Neuronal stem cell (in vitro differentiated cells): Measurements from ENCODE around the gene KIF1A.
A peak's percentile ranks its signal among the peaks of the same experiment; 100 is the strongest.

Source experiments
- DNase-seq: peaks from one replicate; pipeline ENCODE4 v3.0.0-alpha.2; 2013; ENCODE audit warnings: low spot score
- H2AFZ ChIP-seq: one replicate; pipeline ENCODE4 v1.6.1; 2013; ENCODE audit warnings: mild to moderate bottlenecking, low read length, inconsistent platforms
- H2AK5ac ChIP-seq: 2 replicates; pipeline ENCODE4 v1.6.1; 2013; ENCODE audit warnings: low read depth, mild to moderate bottlenecking, inconsistent platforms, low read length, moderate library complexity, mixed read lengths
- H2BK120ac ChIP-seq: 2 replicates; pipeline ENCODE4 v1.6.1; 2013; ENCODE audit warnings: low read depth, mild to moderate bottlenecking, inconsistent platforms, low read length, moderate library complexity, mixed read lengths
- H2BK12ac ChIP-seq: one replicate; pipeline ENCODE4 v1.6.1; 2013; ENCODE audit warnings: low read length, inconsistent platforms
- H2BK15ac ChIP-seq: 2 replicates; pipeline ENCODE4 v1.6.1; 2013; ENCODE audit warnings: mild to moderate bottlenecking, low read length, inconsistent platforms, mixed read lengths
- H2BK5ac ChIP-seq: one replicate; pipeline ENCODE4 v1.6.1; 2013; ENCODE audit warnings: inconsistent platforms, mild to moderate bottlenecking, low read length, moderate library complexity
- H3K14ac ChIP-seq: one replicate; pipeline ENCODE4 v1.6.1; 2013; ENCODE audit warnings: low read length, inconsistent platforms
- H3K18ac ChIP-seq: 2 replicates; pipeline ENCODE4 v1.6.1; 2013; ENCODE audit warnings: low read length, inconsistent platforms
- H3K23ac ChIP-seq: 2 replicates; pipeline ENCODE4 v1.6.1; 2013; ENCODE audit warnings: low read depth, mild to moderate bottlenecking, mixed read lengths, low read length, inconsistent platforms; ENCODE audit not compliant: poor library complexity
- H3K27ac ChIP-seq: replicated peaks from 3 replicates; pipeline ENCODE4 v1.5.1; 2013; ENCODE audit warnings: low read length, inconsistent platforms
- H3K27me3 ChIP-seq, 3 experiments: 2 replicates each; pipeline ENCODE4 v1.6.1; 2013; ENCODE audit warnings: low read length in 3 of 3, mild to moderate bottlenecking in 2 of 3, inconsistent platforms in 1 of 3, low read depth in 1 of 3, mixed read lengths in 1 of 3, moderate library complexity in 1 of 3; ENCODE audit not compliant: control insufficient read depth in 3 of 3, insufficient read depth in 3 of 3
- H3K36me3 ChIP-seq, 2 donors: replicated peaks in 1 of 2; 2 replicates each; pipeline ENCODE4 v1.6.1; 2013; ENCODE audit warnings: low read length in 2 of 2; ENCODE audit not compliant: control insufficient read depth in 2 of 2, insufficient read depth in 2 of 2
- H3K4ac ChIP-seq: 2 replicates; pipeline ENCODE4 v1.6.1; 2013; ENCODE audit warnings: inconsistent platforms, mild to moderate bottlenecking, low read length, moderate library complexity
- H3K4me1 ChIP-seq, 2 donors: 1 replicate in 1 of 2; 2 replicates in 1 of 2; pipeline ENCODE4 v1.6.1; 2013; ENCODE audit warnings: low read length in 2 of 2, low read depth in 1 of 2; ENCODE audit not compliant: control insufficient read depth in 2 of 2, insufficient read depth in 1 of 2
- H3K4me2 ChIP-seq: one replicate; pipeline ENCODE4 v1.6.1; 2013; ENCODE audit warnings: mild to moderate bottlenecking, low read length, inconsistent platforms; ENCODE audit not compliant: insufficient read depth, poor library complexity, severe bottlenecking
- H3K4me3 ChIP-seq, 2 donors: 2 replicates each; pipeline ENCODE4 v1.5.1; 2013; ENCODE audit warnings: low read length in 2 of 2, mild to moderate bottlenecking in 2 of 2, inconsistent platforms in 1 of 2, moderate library complexity in 1 of 2
- H3K79me1 ChIP-seq: one replicate; pipeline ENCODE4 v1.6.1; 2013; ENCODE audit warnings: low read depth, mild to moderate bottlenecking, inconsistent platforms, low read length, moderate library complexity
- H3K9ac ChIP-seq: one replicate; pipeline ENCODE4 v1.6.1; 2013; ENCODE audit warnings: mild to moderate bottlenecking, low read depth, low read length, inconsistent platforms; ENCODE audit not compliant: poor library complexity
- H3K9me3 ChIP-seq, 2 donors: replicated peaks in 1 of 2; 2 replicates each; pipeline versions ENCODE3 to v1.6.1; 2013; ENCODE audit warnings: low read length in 2 of 2, mild to moderate bottlenecking in 2 of 2, inconsistent platforms in 1 of 2, low read depth in 1 of 2, mixed read lengths in 1 of 2, moderate library complexity in 1 of 2; ENCODE audit not compliant: control insufficient read depth in 2 of 2, insufficient read depth in 1 of 2
- H4K8ac ChIP-seq: one replicate; pipeline ENCODE4 v1.6.1; 2013; ENCODE audit warnings: low read depth, mild to moderate bottlenecking, inconsistent platforms, low read length, moderate library complexity
- H4K91ac ChIP-seq: one replicate; pipeline ENCODE4 v1.6.1; 2013; ENCODE audit warnings: low read length, low read depth, mild to moderate bottlenecking, inconsistent platforms; ENCODE audit not compliant: poor library complexity
- WGBS, 2 donors: extraction: QIAGEN DNeasy Blood & Tissue Kit; methylation state at CpG; one replicate each; pipeline ENCODE4 v1.1.7; 2013; ENCODE audit warnings: missing lambda C conversion rate in 2 of 2, mixed read lengths in 1 of 2; ENCODE audit not compliant: insufficient read length in 2 of 2, insufficient replicate concordance in 1 of 2; ENCODE audit errors: extremely low coverage in 2 of 2; 5-methylcytosine and 5-hydroxymethylcytosine counted together

Gene KIF1A

DNA sequence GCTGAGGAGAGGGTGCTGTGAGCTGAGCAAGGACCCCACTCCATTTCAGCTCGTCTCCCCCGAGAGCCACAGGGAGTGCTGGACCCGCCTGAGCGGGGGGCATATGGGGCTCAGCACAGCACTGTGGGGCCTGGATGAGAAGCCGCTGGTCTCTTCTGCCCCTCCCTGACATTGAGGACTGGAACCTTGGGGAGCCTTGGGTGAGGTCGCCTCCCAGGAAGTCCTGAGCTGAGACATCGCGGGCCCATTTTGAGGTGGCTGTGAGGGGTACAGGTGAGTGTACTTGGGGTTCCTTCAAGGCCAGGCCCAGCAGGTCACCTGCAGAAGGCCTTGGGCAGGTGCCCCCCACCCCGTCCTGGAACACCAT is 131.5 kb downstream of the KIF1A start:
- peak overlapping the region; percentile 65 for H4K8ac ChIP-seq
- no peak overlapping the region for H4K91ac ChIP-seq
- no peak overlapping the region for H2BK120ac ChIP-seq
- H2BK5ac ChIP-seq = peak overlapping the region; percentile 66
- H2AFZ ChIP-seq = no peak overlapping the region
- no peak overlapping the region for H3K23ac ChIP-seq
- no peak for DNase-seq
- peak overlapping the region; percentile 81 for H2AK5ac ChIP-seq
- no peak overlapping the region for H3K27ac ChIP-seq
- no peaks in the 10 kb centered on the region for H3K36me3 ChIP-seq
- peaks cover 0 to 2% of the 10 kb centered on the region in 2 donors for H3K4me1 ChIP-seq
- H2BK15ac ChIP-seq = peak overlapping the region; percentile 9
- no peaks in the 10 kb centered on the region for H3K79me1 ChIP-seq
- H3K9ac ChIP-seq = no peak overlapping the region
- H3K4ac ChIP-seq = no peak overlapping the region
- peaks cover 0 to 28% (median 0%) of the 10 kb centered on the region in 3 experiments for H3K27me3 ChIP-seq
- no peak overlapping the region for H3K4me3 ChIP-seq
- peak overlapping the region; percentile 84 for H3K14ac ChIP-seq
- H2BK12ac ChIP-seq = peak overlapping the region; percentile 22
- no peaks in the 10 kb centered on the region for H3K9me3 ChIP-seq
- no peak overlapping the region for H3K18ac ChIP-seq
- no peak overlapping the region for H3K4me2 ChIP-seq
- WGBS, 2 donors = no CpG with 5 or more reads among the region's 9 CpGs

GRCh38 chr2:240687741-240688552 is 132.1 kb downstream of the KIF1A start:
- Histone ChIP-seq H3K4me3 (no peak overlapping the region), H3K79me1 (no peaks in the 10 kb centered on the region), H3K14ac (peak overlapping the region; percentile 84), H3K4me1 (peaks cover 0 to 2% of the 10 kb centered on the region in 2 donors), H2BK15ac (peak overlapping the region; percentile 9), H2BK120ac (no peak overlapping the region), H4K8ac (no peak overlapping the region), H3K9me3 (no peaks in the 10 kb centered on the region), H2BK12ac (peak overlapping the region; percentile 82), H4K91ac (no peak overlapping the region), H3K27me3 (peaks cover 0 to 28% (median 0%) of the 10 kb centered on the region in 3 experiments), H2AFZ (no peak overlapping the region), H2AK5ac (peak overlapping the region; percentile 81), H3K9ac (no peak overlapping the region), H3K4ac (no peak overlapping the region), H3K18ac (peak overlapping the region; percentile 17), H3K23ac (no peak overlapping the region), H3K4me2 (no peak overlapping the region), H2BK5ac (peak overlapping the region; percentile 66), H3K36me3 (no peaks in the 10 kb centered on the region), H3K27ac (no peak overlapping the region)
- no CpG with 5 or more reads among the region's 14 CpGs for WGBS, 2 donors
- DNase-seq = no peak

DNA sequence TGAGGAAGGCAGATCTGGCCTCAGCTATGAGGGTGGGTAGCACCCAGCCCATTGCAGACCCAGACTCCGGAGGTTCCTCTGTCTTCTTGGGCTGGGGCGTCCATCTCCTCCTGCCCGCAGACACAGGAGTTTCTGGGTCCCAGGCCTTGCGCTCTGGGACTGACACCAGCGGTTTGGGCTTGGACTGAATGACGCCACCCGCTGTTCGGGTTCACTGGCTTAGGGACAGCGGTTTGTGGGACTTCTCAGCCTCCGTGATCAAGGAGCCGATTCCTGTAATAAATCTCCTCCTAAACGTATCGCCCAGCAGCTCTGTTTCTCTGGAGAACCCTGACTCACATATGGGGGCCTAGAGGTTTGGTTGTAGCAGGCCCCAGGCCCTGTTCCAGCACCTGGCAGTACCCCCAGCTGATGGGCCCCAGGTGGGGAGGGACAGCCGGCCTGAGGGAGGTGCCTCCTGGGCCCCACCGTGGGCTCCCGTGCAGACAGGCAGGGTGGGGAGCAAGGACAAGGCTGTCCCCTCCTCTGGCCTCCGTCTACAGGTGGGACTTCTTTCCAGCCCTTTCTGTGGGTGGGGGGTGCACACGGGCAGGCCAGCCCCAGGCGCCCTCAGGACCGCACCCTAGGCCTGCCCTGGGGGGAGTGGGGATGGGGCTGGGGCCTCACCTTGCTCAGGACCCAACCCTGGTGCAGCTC is 132.8 kb downstream of the KIF1A start:
- Histone ChIP-seq H3K18ac (peak overlapping the region; percentile 38), H3K14ac (no peak overlapping the region), H3K9me3 (no peaks in the 10 kb centered on the region), H3K4ac (no peak overlapping the region), H3K79me1 (no peaks in the 10 kb centered on the region), H3K4me3 (no peak overlapping the region), H2AFZ (no peak overlapping the region), H2BK120ac (no peak overlapping the region), H3K36me3 (no peaks in the 10 kb centered on the region), H2BK12ac (no peak overlapping the region), H4K8ac (no peak overlapping the region), H2BK15ac (no peak overlapping the region), H3K23ac (no peak overlapping the region), H3K27me3 (peaks cover 0 to 28% (median 0%) of the 10 kb centered on the region in 3 experiments), H3K4me2 (no peak overlapping the region), H3K27ac (no peak overlapping the region), H3K4me1 (peaks cover 0 to 2% of the 10 kb centered on the region in 2 donors), H2BK5ac (no peak overlapping the region), H2AK5ac (no peak overlapping the region), H3K9ac (no peak overlapping the region), H4K91ac (no peak overlapping the region)
- no peak for DNase-seq
- no CpG with 5 or more reads among the region's 20 CpGs for WGBS, 2 donors

GRCh38 chr2:240686460-240686859 is 133.6 kb downstream of the KIF1A start:
- Histone ChIP-seq H3K36me3 (no peaks in the 10 kb centered on the region), H2BK120ac (no peak overlapping the region), H3K18ac (peak overlapping the region; percentile 22), H2AK5ac (no peak overlapping the region), H3K9me3 (no peaks in the 10 kb centered on the region), H3K79me1 (no peaks in the 10 kb centered on the region), H3K4me1 (peaks cover 0 to 2% of the 10 kb centered on the region in 2 donors), H2AFZ (no peak overlapping the region), H3K27ac (no peak overlapping the region), H3K4me2 (no peak overlapping the region), H4K91ac (no peak overlapping the region), H3K9ac (no peak overlapping the region), H3K27me3 (peaks cover 0 to 28% (median 0%) of the 10 kb centered on the region in 3 experiments), H3K14ac (no peak overlapping the region), H2BK5ac (no peak overlapping the region), H2BK12ac (no peak overlapping the region), H4K8ac (no peak overlapping the region), H2BK15ac (no peak overlapping the region), H3K4ac (no peak overlapping the region), H3K4me3 (no peak overlapping the region), H3K23ac (no peak overlapping the region)
- no CpG with 5 or more reads among the region's 6 CpGs for WGBS, 2 donors
- no peak for DNase-seq
